Testis (tissue), 3 donors: ENCODE results near the gene OPRL1. TPM values are rescaled to one million over a fixed set of nuclear protein-coding genes. Genes with fewer than 3 reads are reported as not detected.

Experiments
- DNase-seq: peaks from one replicate; pipeline ENCODE4 v3.0.0-alpha.2; 2019
- H3K27ac ChIP-seq, 2 donors: fragments of 200-600 bp; sonication (generic); one replicate each; pipeline ENCODE4 v1.5.1; 2019
- H3K27me3 ChIP-seq: fragments of 200-600 bp; sonication (generic); one replicate; pipeline ENCODE4 v1.5.1; 2019
- H3K36me3 ChIP-seq: fragments of 200-600 bp; sonication (generic); one replicate; pipeline ENCODE4 v1.5.1; 2017; ENCODE audit warnings: low read depth; ENCODE audit errors: missing control alignments
- H3K4me1 ChIP-seq: fragments of 200-600 bp; sonication (generic); one replicate; pipeline ENCODE4 v1.5.1; 2019
- H3K4me3 ChIP-seq, 2 donors: fragments of 200-600 bp; sonication (generic); one replicate each; pipeline ENCODE4 v1.5.1; 2017 to 2019
- H3K9me3 ChIP-seq: fragments of 200-600 bp; sonication (generic); one replicate; pipeline ENCODE4 v1.5.1; 2017
- POLR2A ChIP-seq: fragments of 450-650 bp; IDR thresholded peaks from one replicate; pipeline ENCODE4 v1.6.1; 2017; ENCODE audit warnings: antibody characterized with exemption, mild to moderate bottlenecking, moderate library complexity
- WGBS, 2 donors: methylation state at CpG; one replicate each; pipeline ENCODE4 v1.1.5; 2018; 5-methylcytosine and 5-hydroxymethylcytosine counted together
- intact Hi-C: fragments of 100-400 bp; cut with DNase I; formaldehyde crosslinking; loops from one replicate; pipeline ENCODE4 v1.15.1; 2023; ENCODE audit warnings: low total_unique reads
- polyA plus RNA-seq: library from polyadenylated mRNA; stranded (reverse); fragments of 350-450 nt; fragmentation: Illumina TruSeq; extraction: RNeasy Lipid Tissue Mini Kit (QIAGEN cat#74804); gene quantifications from one replicate; pipeline ENCODE4 v1.2.3, GENCODE V29; 2014; ENCODE audit warnings: low read depth, low replicate concordance; ENCODE audit not compliant: insufficient read depth
- total RNA-seq, 2 donors: library from RNA; depleted of rRNA; stranded (reverse); fragments of >200 nt; gene quantifications; one replicate each; pipeline ENCODE4 v1.2.3, GENCODE V29; 2016
- TF ChIP-seq, protein P1 (sequence below), 3 experiments: fragments of 450-650 bp in 2 of 3; fragments of 200-600 bp in 1 of 3; sonication (generic) in 1 of 3; IDR thresholded peaks; one replicate each; pipeline ENCODE4 v1.5.1; 2016 to 2019; ENCODE audit warnings: antibody characterized with exemption in 3 of 3, mild to moderate bottlenecking in 2 of 3, moderate library complexity in 1 of 3

OPRL1 gene
- total and polyA plus RNA-seq, 3 donors from 2014 or later, result 6.0 to 9.4 (median 7.7) TPM

DNA sequence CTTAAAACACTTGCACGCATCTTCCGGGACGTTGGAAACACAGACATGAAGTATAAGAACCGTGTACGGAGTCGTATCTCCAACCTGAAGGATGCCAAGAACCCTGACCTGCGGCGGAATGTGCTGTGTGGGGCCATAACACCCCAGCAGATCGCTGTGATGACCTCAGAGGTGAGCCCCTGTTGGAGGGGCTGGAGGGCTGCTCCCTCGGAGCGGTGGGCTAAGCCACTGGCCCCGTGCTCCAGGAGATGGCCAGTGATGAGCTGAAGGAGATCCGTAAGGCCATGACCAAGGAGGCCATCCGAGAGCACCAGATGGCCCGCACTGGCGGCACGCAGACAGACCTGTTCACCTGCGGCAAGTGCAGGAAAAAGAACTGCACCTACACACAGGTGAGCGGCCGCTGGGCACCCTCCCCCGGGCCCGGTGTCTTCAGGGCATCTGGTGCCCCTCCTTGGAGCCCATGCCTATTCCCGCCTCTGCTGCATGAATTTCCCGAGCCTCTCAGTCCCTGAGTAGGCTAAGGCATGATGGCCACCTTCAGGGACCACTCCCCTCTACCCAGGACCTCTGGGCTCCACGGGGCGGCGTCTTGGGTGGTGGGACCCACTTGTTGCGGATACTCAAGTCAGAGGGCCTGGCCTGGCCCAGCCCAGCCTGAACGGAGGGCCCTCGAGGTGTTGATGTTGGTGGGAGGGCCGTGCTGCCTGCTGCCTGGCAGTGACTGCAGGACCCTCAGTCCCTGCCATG is 9.5 kb upstream of the OPRL1 start:
- Histone ChIP-seq H3K27ac (no peak overlapping the region), H3K9me3 (no peaks in the 10 kb centered on the region), H3K27me3 (no peaks in the 10 kb centered on the region), H3K36me3 (no peaks in the 10 kb centered on the region), H3K4me1 (peaks cover 3% of the 10 kb centered on the region), H3K4me3 (no peak overlapping the region)
- TF ChIP-seq, protein P1, sequence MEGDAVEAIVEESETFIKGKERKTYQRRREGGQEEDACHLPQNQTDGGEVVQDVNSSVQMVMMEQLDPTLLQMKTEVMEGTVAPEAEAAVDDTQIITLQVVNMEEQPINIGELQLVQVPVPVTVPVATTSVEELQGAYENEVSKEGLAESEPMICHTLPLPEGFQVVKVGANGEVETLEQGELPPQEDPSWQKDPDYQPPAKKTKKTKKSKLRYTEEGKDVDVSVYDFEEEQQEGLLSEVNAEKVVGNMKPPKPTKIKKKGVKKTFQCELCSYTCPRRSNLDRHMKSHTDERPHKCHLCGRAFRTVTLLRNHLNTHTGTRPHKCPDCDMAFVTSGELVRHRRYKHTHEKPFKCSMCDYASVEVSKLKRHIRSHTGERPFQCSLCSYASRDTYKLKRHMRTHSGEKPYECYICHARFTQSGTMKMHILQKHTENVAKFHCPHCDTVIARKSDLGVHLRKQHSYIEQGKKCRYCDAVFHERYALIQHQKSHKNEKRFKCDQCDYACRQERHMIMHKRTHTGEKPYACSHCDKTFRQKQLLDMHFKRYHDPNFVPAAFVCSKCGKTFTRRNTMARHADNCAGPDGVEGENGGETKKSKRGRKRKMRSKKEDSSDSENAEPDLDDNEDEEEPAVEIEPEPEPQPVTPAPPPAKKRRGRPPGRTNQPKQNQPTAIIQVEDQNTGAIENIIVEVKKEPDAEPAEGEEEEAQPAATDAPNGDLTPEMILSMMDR (IDR thresholded peaks at IDR 0.05), result no peak
- no peak for TF ChIP-seq POLR2A
- no peak for DNase-seq
- intact Hi-C loops, result no loop called here
- WGBS, 2 donors, result 86 to 95% methylated on average over 14 to 30 of the region's 31 CpGs

DNA sequence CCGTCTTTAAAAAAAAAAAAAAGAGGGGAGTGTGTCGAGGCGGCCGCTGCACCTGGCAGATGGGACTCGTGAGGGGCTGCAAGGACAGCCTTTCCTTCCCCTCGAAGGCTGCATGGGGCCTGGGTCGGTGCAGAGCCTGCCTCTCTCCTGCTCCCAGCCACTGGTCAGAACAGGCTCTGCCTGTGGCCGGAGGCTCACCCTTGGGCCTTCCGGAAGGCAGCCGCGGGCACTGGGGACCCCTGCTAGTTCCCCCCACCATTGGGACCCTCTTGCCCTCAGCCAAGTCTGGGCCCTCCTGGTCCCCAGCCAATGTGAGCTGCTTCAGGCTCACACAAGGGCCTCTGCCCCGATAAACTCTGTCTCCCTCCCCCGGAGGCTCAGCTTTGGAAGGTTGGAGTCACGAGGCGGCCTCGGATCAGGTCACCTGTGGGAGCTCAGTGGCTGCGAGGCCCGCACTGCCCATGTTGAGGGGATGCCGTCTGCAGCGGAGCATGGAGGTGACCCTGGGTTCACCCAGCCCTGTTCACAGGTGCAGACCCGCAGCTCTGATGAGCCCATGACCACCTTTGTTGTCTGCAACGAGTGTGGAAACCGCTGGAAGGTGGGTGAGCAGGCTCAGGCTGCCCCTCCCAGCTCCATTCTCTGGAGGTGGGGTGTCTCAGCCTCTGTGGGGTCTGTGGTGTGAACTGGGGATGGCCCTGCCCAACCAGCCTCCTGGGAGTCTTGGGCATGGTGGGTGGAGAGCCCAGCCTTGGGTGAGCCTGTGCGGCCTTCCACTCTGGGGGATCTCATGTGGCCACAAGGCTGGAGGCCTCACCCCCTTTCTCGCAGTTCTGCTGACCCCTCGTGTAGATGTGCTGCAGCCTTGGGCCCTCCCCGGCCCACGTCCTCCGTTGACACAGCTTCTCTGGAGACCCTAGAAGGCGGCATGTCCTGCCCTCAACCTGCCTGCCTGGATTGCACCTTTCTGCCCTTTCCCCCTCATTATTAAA is 8.2 kb upstream of the OPRL1 start:
- Histone ChIP-seq H3K4me1 (no peaks in the 10 kb centered on the region), H3K27me3 (no peaks in the 10 kb centered on the region), H3K27ac (no peak overlapping the region), H3K9me3 (no peaks in the 10 kb centered on the region), H3K36me3 (no peaks in the 10 kb centered on the region), H3K4me3 (no peak overlapping the region)
- intact Hi-C loops, result no loop called here
- 85 to 91% methylated on average over 16 to 30 of the region's 30 CpGs for WGBS, 2 donors
- DNase-seq, result no peak
- TF ChIP-seq, protein P1 (IDR thresholded peaks at IDR 0.05), result no peak
- TF ChIP-seq POLR2A, result no peak

DNA sequence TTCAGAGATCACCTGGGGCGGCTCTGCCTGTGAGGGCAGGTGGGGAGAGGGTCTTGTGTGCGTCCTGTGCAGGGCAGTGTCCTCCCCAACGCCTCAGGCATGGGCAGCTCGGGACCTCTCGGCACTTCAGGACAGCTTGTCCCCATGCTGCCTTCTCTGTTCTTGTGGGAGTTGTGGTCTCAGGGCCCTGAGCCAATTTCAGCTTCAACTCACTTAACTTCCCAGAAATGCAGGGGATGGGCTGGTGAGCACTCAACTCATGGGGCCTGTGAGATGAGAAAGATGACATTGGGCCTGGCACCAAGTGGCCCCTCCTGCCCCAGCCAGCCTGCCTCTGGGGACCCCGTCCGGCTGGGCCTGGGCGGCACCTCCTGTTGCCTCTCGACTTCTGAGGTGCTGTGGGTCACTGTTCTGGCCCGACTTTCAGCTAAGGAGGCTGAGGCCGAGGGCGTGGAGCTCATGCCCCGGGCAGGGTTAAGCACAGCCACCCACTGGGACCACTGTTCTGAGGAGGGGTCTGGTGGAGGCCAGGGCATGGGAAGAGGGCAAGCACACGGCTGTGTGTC is 7.3 kb upstream of the OPRL1 start:
- Histone ChIP-seq H3K9me3 (no peaks in the 10 kb centered on the region), H3K27ac (no peak overlapping the region), H3K4me1 (no peaks in the 10 kb centered on the region), H3K27me3 (no peaks in the 10 kb centered on the region), H3K4me3 (no peak overlapping the region), H3K36me3 (no peaks in the 10 kb centered on the region)
- DNase-seq, result no peak
- TF ChIP-seq, protein P1 (IDR thresholded peaks at IDR 0.05), result no peak
- no peak for TF ChIP-seq POLR2A
- intact Hi-C loops, result no loop called here
- 71 to 73% methylated on average over 4 to 14 of the region's 14 CpGs for WGBS, 2 donors

DNA sequence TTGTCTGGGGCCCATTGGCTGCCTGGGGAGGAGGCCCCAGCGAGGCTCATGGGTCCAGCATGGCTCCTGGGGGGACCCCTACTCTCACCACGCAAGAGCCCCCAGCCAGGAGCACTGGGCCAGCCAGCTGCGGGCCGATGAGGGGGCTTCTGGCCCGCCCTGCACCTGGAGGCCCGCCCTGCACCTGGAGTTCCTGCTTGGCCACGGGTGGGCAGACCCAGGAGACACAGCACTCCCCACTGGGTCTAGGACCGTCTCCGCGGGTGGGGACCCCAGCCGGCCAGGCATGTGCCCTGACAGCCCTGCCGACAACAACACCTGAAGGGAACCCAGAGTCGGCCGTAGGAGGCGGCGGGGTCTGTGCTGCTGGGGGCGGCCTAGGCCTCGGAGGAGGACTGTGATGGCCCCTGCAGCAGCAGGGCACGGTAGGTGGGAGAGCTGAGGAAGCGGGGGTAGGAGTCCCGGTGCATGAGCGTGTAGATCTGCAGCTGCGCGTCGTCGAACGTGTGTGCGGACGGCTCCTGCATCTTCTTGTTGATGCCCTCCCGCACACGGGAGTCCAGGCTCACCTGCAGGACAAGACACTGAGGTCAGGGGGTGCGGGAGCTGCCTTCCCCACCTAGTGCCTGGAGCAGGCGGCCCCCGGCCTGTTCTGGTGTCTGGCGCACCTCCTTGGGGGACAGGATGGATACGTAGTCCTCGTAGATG is 6.3 kb upstream of the OPRL1 start:
- 92 to 96% methylated on average over 14 to 37 of the region's 37 CpGs for WGBS, 2 donors
- no peak for DNase-seq
- no peaks in the 10 kb centered on the region for H3K9me3 ChIP-seq
- H3K27me3 ChIP-seq, result no peaks in the 10 kb centered on the region
- H3K4me3 ChIP-seq, result no peak overlapping the region
- intact Hi-C loops, result no loop called here
- no peak overlapping the region for H3K27ac ChIP-seq
- peaks cover 1% of the 10 kb centered on the region for H3K4me1 ChIP-seq
- TF ChIP-seq, protein P1 (IDR thresholded peaks at IDR 0.05), result no peak
- TF ChIP-seq POLR2A, result no peak
- H3K36me3 ChIP-seq, result no peaks in the 10 kb centered on the region
